Ascending aorta (tissue), 2 donors: ENCODE results near the gene ARL5C. TPM values are rescaled to one million over a fixed set of nuclear protein-coding genes. Genes with fewer than 3 reads are reported as not detected.

Experiments
- DNase-seq, 2 donors: peaks; one replicate each; pipeline ENCODE4 v3.0.0-alpha.2; 2019; ENCODE audit warnings: low spot score in 2 of 2
- H3K27ac ChIP-seq, 2 donors: fragments of 200-600 bp; sonication (generic); one replicate each; pipeline ENCODE4 v1.5.1; 2016 to 2017; ENCODE audit warnings: mild to moderate bottlenecking in 1 of 2
- H3K27me3 ChIP-seq: fragments of 200-600 bp; sonication (generic); one replicate; pipeline ENCODE4 v1.5.1; 2017
- H3K36me3 ChIP-seq, 2 donors: fragments of 200-600 bp; sonication (generic); one replicate each; pipeline ENCODE4 v1.5.1; 2016
- H3K4me1 ChIP-seq, 2 donors: fragments of 200-600 bp; sonication (generic); one replicate each; pipeline ENCODE4 v1.5.1; 2016 to 2017; ENCODE audit warnings: mild to moderate bottlenecking in 1 of 2
- H3K4me3 ChIP-seq, 2 donors: fragments of 200-600 bp; sonication (generic); one replicate each; pipeline ENCODE4 v1.5.1; 2016 to 2017; ENCODE audit warnings: mild to moderate bottlenecking in 1 of 2
- H3K9me3 ChIP-seq, 2 donors: fragments of 200-600 bp; sonication (generic); one replicate each; pipeline ENCODE4 v1.5.1; 2016
- CTCF ChIP-seq, 3 experiments: fragments of 200-600 bp in 2 of 3; fragments of 450-650 bp in 1 of 3; sonication (generic) in 2 of 3; IDR thresholded peaks; one replicate each; pipeline ENCODE4 v1.5.1; 2016 to 2019; ENCODE audit warnings: antibody characterized with exemption in 3 of 3, mild to moderate bottlenecking in 1 of 3, moderate library complexity in 1 of 3
- intact Hi-C: fragments of 100-400 bp; cut with DNase I; formaldehyde crosslinking; loops from one replicate; pipeline ENCODE4 v1.15.1; 2023
- total RNA-seq: library from RNA; depleted of rRNA; stranded (reverse); fragments of >200 nt; gene quantifications from one replicate; pipeline ENCODE4 v1.1.0, GENCODE V29; 2016

Gene ARL5C
- total RNA-seq, 1 donor from 2014 or later: not detected

- peak; percentile 79 to 94 for DNase-seq
- intact Hi-C loops: loop anchor here (1.0 to 2.0 kb wide), 2 partner anchors 9 to 15 kb away; partner anchors contain the start of genes RPL19 and STAC2
- peaks cover 16 to 30% of the 10 kb centered on the region in 2 donors for H3K4me1 ChIP-seq
- peak overlapping the region; percentile 82 to 94 for H3K27ac ChIP-seq
- peaks cover 8% of the 10 kb centered on the region in 2 donors for H3K36me3 ChIP-seq
- TF ChIP-seq CTCF (IDR thresholded peaks at IDR 0.05): no peak
- no peaks in the 10 kb centered on the region for H3K27me3 ChIP-seq
- peak overlapping the region; percentile 32 to 68 for H3K4me3 ChIP-seq
- no peaks in the 10 kb centered on the region for H3K9me3 ChIP-seq
Measured at GRCh38 chr17:39209317-39210092, 43.5 kb upstream of the ARL5C start.

- intact Hi-C loops: loop anchor here (1.0 to 2.0 kb wide), 2 partner anchors 9 to 16 kb away; partner anchors contain the start of genes RPL19 and STAC2
- Histone ChIP-seq H3K4me1 (peaks cover 16 to 30% of the 10 kb centered on the region in 2 donors), H3K9me3 (no peaks in the 10 kb centered on the region), H3K27ac (peak overlapping the region; percentile 82 to 94), H3K36me3 (peaks cover 14% of the 10 kb centered on the region in 2 donors), H3K27me3 (no peaks in the 10 kb centered on the region), H3K4me3 (peak overlapping the region in 1 of 2 donors; percentile 68)
- DNase-seq: no peak
- TF ChIP-seq CTCF (IDR thresholded peaks at IDR 0.05): no peak
Measured at GRCh38 chr17:39208893-39209292, 42.9 kb upstream of the ARL5C start.

GRCh38 chr17:39208136-39208535, 42.2 kb upstream of the ARL5C start:
- no peak for DNase-seq
- H3K27me3 ChIP-seq: no peaks in the 10 kb centered on the region
- no peak overlapping the region for H3K4me3 ChIP-seq
- intact Hi-C loops: loop anchor here (2.0 kb wide), 1 partner anchor 17 kb away; the partner anchor contains the start of gene STAC2
- H3K36me3 ChIP-seq: peaks cover 21 to 22% of the 10 kb centered on the region in 2 donors
- no peaks in the 10 kb centered on the region for H3K9me3 ChIP-seq
- no peak for TF ChIP-seq CTCF (IDR thresholded peaks at IDR 0.05)
- peaks cover 16 to 30% of the 10 kb centered on the region in 2 donors for H3K4me1 ChIP-seq
- peak overlapping the region in 1 of 2 donors; percentile 94 for H3K27ac ChIP-seq

- Histone ChIP-seq H3K4me1 (peaks cover 26 to 38% of the 10 kb centered on the region in 2 donors), H3K36me3 (peaks cover 40 to 44% of the 10 kb centered on the region in 2 donors), H3K4me3 (no peak overlapping the region), H3K9me3 (no peaks in the 10 kb centered on the region), H3K27me3 (no peaks in the 10 kb centered on the region), H3K27ac (no peak overlapping the region)
- no peak for DNase-seq
- intact Hi-C loops: no loop called here
- no peak for TF ChIP-seq CTCF (IDR thresholded peaks at IDR 0.05)
Measured at GRCh38 chr17:39205112-39205526, 39.2 kb upstream of the ARL5C start.

GRCh38 chr17:39204245-39204644, 38.3 kb upstream of the ARL5C start:
- Histone ChIP-seq H3K36me3 (peaks cover 40 to 44% of the 10 kb centered on the region in 2 donors), H3K9me3 (no peaks in the 10 kb centered on the region), H3K4me3 (no peak overlapping the region), H3K4me1 (peaks cover 24 to 36% of the 10 kb centered on the region in 2 donors), H3K27ac (no peak overlapping the region), H3K27me3 (no peaks in the 10 kb centered on the region)
- DNase-seq: no peak
- intact Hi-C loops: no loop called here
- TF ChIP-seq CTCF (IDR thresholded peaks at IDR 0.05): no peak
